ENCODE data around the gene SLC46A1.
"Not testable (repeated sequence)": the region's sequence is repeated elsewhere in the genome, so short reads cannot be mapped to it uniquely, and the experiment has no call there.

The SLC46A1 gene

GRCh38 chr17:28405632-28406472 lies at the start of gene SLC46A1:
SLC46A1 (minus strand) TSS chr17:28406212; CDS start chr17:28406114, 98 bp downstream.
- peak; percentile 49 for DNase-seq

- DNase-seq, result no peak
Measured at GRCh38 chr17:28449859-28450258, 43.8 kb upstream of the SLC46A1 start.

GRCh38 chr17:28447396-28447760 lies 41.4 kb upstream of the SLC46A1 start:
- no peak for DNase-seq

GRCh38 chr17:28446716-28447395 lies 40.8 kb upstream of the SLC46A1 start:
- no peak for DNase-seq

GRCh38 chr17:28443901-28444638 lies 38.1 kb upstream of the SLC46A1 start:
- no peak for DNase-seq

GRCh38 chr17:28434326-28434725 lies 28.3 kb upstream of the SLC46A1 start:
- not testable (repeated sequence) for DNase-seq

GRCh38 chr17:28433721-28434120 lies 27.7 kb upstream of the SLC46A1 start:
- no peak for DNase-seq

GRCh38 chr17:28427982-28428381 lies 22.0 kb upstream of the SLC46A1 start:
- not testable (repeated sequence) for DNase-seq

GRCh38 chr17:28427371-28427770 lies 21.4 kb upstream of the SLC46A1 start:
- no peak for DNase-seq

- DNase-seq, result no peak
Measured at GRCh38 chr17:28426081-28426519, 20.1 kb upstream of the SLC46A1 start.

- no peak for DNase-seq
Measured at GRCh38 chr17:28425206-28425605, 19.2 kb upstream of the SLC46A1 start.

GRCh38 chr17:28421787-28422305 lies 15.8 kb upstream of the SLC46A1 start:
- DNase-seq, result no peak

- DNase-seq, result peak; percentile 76
Measured at GRCh38 chr17:28416703-28417311, 10.8 kb upstream of the SLC46A1 start.

GRCh38 chr17:28415886-28416285 lies 9.9 kb upstream of the SLC46A1 start:
- DNase-seq, result no peak

- DNase-seq, result no peak
Measured at GRCh38 chr17:28413804-28414203, 7.8 kb upstream of the SLC46A1 start.

GRCh38 chr17:28412099-28412498 lies 6.1 kb upstream of the SLC46A1 start:
- no peak for DNase-seq

GRCh38 chr17:28407974-28408306 lies 1.9 kb upstream of the SLC46A1 start:
- no peak for DNase-seq

GRCh38 chr17:28407130-28407973 lies 1.3 kb upstream of the SLC46A1 start:
- peak; percentile 50 for DNase-seq

GRCh38 chr17:28406473-28406814 lies 432 bp upstream of the SLC46A1 start:
- DNase-seq, result peak; percentile 46

GRCh38 chr17:28404812-28405570 lies 1.0 kb downstream of the SLC46A1 start:
- no peak for DNase-seq

- DNase-seq, result no peak
Measured at GRCh38 chr17:28404461-28404811, 1.6 kb downstream of the SLC46A1 start.

Data from NCI-H526 treated with DMSO at 0.1 percent for 48 hours (cell line).